GM20000 (cell line): ENCODE measurements around the gene ERCC2.
"Not testable (repeated sequence)": the region's sequence is repeated elsewhere in the genome, so short reads cannot be mapped to it uniquely, and the experiment has no call there.

Source experiments
- DNase-seq: peaks from one replicate; pipeline ENCODE4 v3.0.0; 2012; ENCODE audit warnings: low spot score
- TF ChIP-seq, protein P1 (sequence below): IDR thresholded peaks from 2 replicates; pipeline ENCODE4 v1.5.1; 2012; ENCODE audit warnings: mild to moderate bottlenecking, control low read depth; ENCODE audit errors: extremely low read depth, missing control alignments

ERCC2 gene

DNA sequence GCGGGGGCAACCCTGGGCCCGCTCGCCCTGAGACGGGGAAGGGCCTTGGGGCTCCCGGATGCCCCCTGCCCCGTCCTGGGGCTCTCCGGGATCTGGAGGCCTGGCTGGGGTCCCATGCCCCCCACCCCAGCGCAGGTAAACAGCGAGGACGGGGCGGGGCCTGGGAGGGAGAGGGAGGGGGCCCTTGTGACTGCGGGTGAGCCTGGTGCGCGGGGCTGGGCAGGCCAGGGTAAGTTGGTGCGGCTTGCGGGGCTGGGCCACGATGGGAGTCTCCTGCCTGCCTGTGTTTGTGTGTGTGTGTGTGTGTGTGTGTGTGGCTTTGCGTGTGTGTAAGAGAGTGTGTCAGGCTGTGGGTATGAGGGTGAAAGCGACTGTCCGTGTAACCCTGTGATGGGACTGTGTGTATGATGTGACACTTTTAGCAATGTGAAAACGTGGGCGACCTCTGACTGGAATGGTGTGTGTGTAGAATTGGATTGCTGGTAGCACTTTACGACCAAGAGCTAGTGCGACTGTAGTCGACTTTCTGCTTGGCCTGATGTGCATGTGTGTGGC, 29.4 kb downstream of the ERCC2 start:
- no peak for DNase-seq
- TF ChIP-seq, protein P1, sequence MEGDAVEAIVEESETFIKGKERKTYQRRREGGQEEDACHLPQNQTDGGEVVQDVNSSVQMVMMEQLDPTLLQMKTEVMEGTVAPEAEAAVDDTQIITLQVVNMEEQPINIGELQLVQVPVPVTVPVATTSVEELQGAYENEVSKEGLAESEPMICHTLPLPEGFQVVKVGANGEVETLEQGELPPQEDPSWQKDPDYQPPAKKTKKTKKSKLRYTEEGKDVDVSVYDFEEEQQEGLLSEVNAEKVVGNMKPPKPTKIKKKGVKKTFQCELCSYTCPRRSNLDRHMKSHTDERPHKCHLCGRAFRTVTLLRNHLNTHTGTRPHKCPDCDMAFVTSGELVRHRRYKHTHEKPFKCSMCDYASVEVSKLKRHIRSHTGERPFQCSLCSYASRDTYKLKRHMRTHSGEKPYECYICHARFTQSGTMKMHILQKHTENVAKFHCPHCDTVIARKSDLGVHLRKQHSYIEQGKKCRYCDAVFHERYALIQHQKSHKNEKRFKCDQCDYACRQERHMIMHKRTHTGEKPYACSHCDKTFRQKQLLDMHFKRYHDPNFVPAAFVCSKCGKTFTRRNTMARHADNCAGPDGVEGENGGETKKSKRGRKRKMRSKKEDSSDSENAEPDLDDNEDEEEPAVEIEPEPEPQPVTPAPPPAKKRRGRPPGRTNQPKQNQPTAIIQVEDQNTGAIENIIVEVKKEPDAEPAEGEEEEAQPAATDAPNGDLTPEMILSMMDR: no peak

DNA sequence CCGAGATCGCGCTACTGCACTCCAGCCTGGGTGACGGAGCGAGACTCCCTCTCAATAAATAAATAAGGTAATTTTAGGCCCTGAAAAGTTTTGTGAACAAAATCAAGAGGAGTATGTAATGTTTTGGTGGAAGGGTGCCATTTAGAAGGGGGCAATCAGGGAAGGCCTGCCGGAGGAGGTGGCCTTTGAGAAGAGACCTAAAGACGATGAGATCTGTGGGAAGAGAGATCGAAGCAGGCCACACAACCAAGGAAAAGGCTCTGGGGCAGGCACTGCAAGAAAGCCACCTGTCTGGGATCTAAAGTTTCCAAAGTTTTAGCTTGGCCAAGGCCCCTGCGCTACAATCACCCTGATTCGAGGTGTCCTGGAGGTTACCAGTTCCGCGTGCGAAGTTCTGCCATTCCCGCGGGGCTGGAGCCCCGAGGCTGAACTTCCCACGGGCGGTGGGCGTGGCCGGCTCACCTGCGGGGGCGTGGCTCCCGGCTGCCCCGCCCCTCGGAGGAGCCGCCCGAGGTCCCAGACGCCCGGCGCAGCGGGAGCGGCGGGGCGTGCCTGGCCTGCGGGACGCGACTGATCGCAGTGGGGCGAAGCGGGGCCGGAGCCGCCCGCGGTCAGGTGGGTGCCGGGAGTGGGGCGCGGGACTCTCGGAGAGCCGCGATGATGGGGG, 30.0 kb downstream of the ERCC2 start, which contains the start of gene KLC3:
Gene KLC3, plus strand, starts transcription at position 519 of the 667 bp plus-strand sequence. CDS start 4,792 bp downstream, outside the sequence.
- TF ChIP-seq, protein P1: no peak
- DNase-seq: peak; percentile 75

DNA sequence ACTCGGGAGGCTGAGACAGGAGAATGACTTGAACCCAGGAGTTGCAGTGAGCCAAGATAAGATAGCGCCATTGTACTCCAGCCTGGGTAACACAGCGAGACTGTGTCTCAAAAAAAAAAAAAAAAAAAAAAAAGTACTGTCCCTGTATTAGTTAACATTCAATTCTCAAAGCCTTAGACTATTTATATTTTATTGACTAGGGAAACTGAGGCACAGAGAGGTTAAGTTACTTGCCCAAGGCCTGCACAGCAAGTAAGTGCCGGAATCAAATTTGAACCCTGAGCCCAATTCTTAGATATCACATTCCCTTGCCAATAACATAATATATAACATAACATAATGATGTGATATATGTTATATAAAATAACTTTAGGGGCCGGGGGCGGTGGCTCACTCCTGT, 30.7 kb downstream of the ERCC2 start:
- TF ChIP-seq, protein P1: no peak
- DNase-seq: no peak

DNA sequence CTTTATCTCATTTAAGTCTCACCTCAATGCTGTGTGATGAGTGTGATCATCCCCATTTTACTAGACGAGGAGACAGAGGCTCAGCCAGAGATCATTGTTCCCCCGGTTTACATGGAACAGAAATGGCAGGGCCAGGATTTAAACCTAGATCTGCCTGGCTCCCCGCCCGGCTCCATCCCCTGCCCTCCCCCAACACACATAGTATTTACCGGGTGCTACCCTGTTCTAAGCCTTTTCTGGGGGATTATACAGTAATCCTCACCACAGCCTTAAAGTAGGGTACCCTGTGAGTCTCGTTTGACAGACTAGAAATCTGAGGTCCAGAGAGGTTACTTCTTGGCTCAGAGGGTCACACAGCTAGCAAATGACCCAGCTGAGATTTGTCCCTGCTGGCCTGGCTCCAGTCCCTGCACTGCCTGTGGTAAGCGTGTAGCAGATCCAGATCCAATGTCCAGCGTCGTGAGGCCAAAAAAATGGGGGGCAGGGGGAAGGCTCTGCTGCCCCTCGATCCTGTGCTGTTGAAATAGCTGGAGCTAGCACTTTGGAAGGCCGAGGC, 33.6 kb downstream of the ERCC2 start:
- DNase-seq: no peak
- TF ChIP-seq, protein P1: no peak

DNA sequence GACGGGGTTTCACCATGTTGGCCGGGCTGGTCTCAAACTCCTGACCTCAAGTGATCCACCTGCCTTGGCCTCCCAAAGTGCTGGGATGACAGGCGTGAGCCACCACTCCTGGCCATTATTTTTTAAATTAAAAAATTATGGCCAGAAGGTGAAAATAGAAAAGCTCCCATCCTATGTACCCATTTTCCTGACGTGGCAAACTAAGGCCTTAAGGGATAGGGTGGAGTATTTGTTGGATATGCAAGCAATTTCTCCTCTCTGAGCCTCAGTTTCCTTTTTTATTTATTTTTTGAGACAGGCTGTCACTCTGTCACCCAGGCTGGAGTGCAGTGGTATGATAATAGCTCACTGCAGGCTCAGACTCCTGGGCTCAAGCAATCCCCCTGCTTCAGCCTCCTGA, 35.5 kb downstream of the ERCC2 start:
- not testable (repeated sequence) for DNase-seq

DNA sequence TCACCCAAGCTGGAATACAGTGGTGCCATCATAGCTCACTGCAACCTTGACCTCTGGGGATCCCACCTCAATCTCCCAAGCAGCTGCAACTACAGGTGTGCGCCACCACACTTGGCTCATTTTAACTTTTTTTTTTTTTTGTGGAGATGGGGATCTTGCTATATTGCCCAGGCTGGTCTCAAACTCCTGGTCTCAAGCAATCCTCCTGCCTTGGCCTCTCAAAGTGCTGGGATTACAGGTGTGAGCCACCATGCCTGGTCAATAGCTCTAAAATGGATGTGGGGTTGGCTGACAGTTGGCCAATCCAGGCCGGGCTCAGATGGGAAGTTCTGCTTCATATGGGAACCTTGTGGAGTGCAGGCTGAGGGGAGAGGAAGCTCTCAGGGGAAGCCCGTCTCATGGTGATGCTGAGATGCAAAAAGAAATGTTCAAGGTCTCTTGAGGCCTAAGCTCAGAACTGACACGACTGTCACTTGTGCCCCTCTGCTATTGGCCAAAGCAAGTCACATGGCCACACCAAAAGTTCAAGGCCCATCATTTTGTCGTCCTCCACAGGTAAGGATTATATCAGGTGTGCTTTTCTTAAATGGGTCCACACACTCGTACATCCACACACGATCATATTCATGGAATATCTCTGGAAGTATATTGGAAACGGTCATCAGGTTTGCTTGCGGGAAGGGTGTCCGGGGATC, 36.6 kb downstream of the ERCC2 start:
- no peak for DNase-seq
- TF ChIP-seq, protein P1: no peak

DNA sequence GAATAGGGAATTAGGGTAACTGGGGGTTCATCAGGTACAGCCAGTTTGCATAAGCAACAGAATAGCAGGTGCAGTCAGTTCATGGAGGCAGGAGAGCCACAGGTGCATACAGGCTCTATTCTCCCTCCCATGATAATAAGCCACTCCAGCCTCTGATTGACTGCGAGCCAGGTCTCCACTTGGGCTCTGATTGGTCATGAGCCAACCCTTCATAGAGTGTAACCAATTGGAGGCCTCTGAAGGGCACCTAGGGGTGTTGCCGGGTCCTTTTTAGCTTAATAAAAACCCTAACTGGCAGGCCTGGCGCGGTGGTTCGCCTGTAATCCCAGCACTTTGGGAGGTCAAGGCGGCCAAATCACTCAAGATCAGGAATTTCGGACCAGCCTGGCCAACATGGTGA, 39.0 kb downstream of the ERCC2 start:
- TF ChIP-seq, protein P1: no peak
- no peak for DNase-seq
